Pulmonary artery endothelial cell (primary cell): ENCODE results near the gene SASH1. TPM values are rescaled to one million over a fixed set of nuclear protein-coding genes. Genes with fewer than 3 reads are reported as not detected.
"Not testable (repeated sequence)": the region's sequence is repeated elsewhere in the genome, so short reads cannot be mapped to it uniquely, and the experiment has no call there.

ENCODE experiments used
- DNase-seq: peaks from one replicate; pipeline ENCODE4 v3.0.0-alpha.2; 2011; ENCODE audit warnings: low read depth, low spot score
- total RNA-seq: library from RNA; depleted of rRNA; stranded (reverse); fragments of >200 nt; gene quantifications from 2 replicates; pipeline ENCODE4 v1.2.3, GENCODE V29; 2014

SASH1 gene
- total RNA-seq, 1 donor from 2014 or later = 102 TPM

DNA sequence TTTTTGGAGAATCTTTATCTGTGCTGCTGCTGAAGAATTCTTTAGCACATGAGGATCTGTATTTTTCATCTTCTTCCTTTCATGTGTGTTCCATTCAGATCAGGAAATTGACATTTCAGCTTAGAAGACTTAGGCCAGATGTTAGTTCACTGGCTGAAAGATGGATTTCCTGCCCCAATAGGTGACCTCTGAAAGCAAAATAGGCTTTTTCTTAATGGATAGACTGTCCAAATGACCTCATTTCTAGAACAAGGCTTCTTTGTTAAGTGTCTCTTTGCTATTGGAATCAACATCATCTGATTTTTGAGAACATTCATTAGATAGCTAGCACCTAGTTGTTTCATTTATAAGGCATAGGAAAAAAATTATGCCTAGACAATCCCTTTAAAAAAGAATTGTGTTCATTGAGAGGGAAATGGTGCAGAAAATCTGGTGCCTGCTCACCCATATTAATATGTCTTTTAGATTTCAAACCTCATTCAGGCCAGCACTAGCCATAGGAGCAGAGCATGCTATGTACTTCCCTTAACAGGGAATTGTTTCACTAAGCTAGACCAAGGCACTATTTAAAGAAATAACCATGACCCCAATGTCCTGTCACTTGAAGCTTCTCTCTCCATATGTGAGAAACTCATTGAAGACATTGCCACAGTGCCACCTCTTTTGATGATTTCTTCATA, 13.6 kb upstream of the SASH1 start:
- DNase-seq = no peak

DNA sequence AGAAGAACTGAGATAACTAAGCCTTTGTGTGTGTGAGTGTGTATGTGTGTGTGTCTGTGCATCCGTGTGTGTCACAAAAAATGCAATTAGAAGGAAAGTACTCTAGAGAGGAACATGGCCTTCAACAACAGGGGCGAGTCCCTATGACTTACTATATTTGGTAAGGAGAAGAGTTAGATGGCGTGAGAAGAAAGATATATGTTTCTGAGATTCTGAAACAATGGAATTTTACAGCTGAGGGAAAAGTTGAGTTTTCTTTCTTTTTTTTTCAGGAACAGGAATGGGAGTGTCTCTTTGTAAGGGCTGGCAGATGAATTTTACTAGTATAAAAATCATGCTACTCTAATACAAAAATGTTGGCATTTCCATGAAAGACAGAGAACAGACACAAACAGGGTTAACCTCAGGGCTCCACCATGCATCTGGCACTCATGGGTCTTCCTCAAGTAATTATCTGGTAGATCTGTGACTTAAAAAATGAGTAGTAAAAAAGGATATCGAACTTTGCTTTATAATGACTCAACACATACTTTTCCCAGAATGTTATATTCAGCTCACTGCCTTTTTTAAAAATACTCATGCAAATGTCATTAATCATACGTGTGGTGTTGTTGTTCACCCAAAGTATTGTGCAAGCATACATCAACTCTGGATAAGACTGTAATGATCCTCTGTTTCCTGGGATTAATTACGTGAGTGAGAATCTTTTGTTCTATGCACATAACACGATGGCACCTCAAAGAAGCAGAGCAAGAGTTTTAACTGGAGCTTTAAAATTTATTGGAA, 12.8 kb upstream of the SASH1 start:
- DNase-seq = no peak

DNA sequence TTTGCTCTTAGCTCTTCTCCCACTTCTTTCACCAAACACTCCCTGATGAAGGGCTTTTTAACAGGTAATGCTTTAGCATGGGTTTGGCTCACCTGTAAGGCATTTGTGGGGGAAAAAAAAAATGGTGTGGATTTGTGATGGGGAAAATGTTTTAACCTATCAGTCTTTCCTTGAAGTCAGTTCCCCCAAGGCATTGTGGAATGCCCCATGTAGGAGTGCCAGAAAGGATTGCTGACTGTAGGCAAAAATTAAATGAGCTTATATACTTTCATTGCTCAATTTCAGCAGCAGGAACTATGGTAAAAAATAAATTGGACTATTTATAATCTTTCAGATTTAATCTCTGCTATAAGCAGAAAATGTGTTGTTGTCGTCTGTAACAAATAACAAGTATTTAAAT, 10.6 kb upstream of the SASH1 start:
- DNase-seq = no peak

DNA sequence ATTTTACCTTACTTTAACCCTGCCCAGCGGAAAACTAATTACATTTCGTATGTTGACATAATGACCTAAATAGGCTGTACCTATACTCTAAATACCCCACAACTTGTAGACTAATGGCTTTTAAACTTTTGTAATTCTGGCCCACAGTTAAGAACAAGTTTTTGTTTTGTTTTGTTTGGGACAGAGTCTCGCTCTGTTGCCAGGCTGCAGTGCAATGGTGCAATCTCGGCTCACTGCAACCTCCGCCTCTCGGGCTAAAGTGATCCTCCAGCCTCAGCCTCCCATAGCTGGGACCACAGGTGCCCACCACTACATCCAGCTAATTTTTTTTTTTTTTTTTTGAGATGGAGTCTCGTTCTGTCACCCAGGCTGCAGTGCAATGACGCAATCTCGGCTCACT, 5.7 kb upstream of the SASH1 start:
- no peak for DNase-seq

DNA sequence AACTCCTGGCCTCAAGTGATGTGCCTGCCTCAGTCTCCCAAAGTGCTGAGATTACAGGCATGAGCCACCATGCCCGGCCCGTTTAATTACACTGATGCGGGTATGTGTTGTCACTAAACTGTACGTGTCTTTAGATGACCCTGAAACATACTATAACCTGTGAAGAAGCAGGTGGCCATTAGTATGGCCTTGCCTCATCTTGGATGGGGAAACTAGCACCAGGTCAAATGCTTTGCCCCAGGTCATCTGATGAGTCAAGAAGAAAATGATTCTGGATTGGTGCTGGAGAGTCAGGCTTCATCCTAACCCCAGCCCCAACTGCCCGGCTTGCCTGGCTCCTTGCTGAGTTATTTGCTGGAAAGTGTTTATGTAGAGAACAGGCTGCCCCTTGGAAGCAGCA, 2.9 kb upstream of the SASH1 start:
- no peak for DNase-seq

DNA sequence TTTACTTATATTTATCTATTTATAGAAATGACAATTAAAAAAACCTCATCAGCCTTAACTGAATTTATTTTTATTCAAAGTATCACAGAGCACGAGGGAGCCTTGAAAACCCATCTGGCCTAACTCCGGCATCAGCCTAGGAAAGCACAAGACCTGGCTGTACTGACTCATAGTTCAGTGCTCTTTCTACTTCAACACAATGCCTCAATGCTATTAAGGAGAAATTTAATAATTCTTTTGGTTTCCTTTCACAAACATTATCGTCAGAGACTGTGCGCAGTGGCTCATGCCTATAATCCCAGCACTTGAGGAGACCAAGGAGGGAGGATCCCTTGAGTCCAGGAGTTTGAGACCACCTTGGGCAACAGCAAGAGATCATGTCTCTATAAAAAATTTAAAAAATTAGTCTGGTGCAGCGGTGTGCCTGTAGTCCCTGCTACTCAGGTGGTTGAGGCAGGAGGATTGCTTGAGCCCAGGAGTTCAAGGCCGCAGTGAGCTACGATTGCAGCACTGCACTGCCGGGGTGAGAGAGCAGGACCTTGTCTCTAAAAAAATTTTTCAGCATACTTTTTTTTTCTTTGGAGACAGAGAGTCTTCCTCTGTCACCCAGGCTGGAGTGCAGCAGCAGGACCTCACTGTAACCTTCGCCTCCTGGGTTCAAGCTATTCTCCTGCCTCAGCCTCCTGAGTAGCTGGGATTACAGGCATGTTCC, 1.9 kb upstream of the SASH1 start:
- DNase-seq = no peak

DNA sequence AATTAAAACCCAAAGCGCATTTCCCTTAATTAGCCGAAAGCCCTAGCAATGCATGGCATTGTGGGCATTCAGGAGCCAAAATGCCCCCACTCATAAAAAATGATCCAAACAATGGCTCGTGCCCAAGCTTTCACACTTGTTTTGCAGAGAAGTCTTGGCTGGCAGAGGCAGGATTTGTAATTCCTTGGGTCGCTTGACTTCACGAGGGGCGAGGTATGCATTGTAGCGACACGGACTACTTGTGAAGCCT, 613 bp upstream of the SASH1 start:
- no peak for DNase-seq

DNA sequence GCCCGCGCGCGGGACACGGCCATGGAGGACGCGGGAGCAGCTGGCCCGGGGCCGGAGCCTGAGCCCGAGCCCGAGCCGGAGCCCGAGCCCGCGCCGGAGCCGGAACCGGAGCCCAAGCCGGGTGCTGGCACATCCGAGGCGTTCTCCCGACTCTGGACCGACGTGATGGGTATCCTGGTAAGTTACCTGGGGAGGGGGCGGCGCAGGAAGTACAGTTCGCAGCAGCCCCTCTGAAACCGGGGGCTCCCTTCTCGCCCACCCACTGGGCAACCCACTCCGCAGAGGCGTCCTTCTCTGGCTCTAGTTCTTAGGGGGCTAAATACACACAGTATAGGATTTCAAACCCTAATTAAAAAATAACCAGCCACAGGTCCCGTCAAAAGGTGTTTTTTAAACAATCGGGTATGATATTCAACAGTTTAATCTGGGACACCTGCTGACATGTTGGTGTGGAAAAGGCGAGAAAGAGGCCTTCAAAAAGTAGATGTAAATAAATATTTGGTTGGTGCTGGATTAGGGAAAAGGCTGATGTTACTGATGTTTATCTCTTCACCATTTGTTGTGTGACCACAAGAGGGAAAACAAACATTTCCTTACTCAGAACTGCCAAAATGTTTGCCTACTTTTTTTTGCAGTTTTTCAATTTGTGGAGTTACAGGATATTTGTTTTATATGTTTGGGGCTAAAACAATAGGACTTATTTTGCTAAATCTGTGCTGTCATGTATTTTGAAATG, 577 bp downstream of the SASH1 start:
- no peak for DNase-seq

DNA sequence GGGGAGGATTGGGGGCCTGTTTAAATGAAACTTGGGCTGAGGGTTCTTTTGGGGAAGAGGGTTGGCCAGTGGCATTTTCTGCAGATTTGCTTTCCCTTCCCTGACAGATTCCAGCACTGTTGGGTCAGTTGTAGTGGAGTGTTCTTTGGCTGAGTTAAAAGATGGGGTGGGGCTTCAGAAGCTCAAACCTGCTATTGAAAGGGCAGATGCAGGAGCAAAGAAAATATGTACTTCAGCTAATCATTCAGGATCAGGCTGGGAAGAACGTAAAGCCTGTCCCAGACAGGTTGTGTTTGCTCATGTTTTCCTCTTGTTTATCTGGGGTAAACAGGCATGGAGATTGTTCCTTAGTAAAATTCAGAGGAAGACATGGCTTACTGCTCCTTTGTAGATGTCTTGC, 2.5 kb downstream of the SASH1 start:
- no peak for DNase-seq

DNA sequence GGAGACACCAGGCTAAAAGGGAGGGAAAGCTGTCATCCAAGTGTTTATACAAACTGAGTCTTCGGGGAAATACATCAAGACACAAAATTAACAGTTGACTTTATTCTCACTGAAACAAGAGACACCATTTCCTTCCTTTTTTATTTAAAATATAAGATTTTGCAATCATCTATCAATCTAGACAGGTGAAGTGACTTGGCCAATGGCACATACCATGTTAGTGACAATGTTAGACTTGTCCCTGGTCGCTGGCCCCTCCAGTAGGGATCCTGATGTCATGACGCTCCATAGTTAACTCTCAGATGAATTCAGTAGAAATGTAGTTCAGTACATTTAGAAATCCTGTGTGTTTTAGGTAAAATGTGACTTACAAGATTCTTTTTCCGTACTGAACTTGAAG, 2.9 kb downstream of the SASH1 start:
- no peak for DNase-seq

DNA sequence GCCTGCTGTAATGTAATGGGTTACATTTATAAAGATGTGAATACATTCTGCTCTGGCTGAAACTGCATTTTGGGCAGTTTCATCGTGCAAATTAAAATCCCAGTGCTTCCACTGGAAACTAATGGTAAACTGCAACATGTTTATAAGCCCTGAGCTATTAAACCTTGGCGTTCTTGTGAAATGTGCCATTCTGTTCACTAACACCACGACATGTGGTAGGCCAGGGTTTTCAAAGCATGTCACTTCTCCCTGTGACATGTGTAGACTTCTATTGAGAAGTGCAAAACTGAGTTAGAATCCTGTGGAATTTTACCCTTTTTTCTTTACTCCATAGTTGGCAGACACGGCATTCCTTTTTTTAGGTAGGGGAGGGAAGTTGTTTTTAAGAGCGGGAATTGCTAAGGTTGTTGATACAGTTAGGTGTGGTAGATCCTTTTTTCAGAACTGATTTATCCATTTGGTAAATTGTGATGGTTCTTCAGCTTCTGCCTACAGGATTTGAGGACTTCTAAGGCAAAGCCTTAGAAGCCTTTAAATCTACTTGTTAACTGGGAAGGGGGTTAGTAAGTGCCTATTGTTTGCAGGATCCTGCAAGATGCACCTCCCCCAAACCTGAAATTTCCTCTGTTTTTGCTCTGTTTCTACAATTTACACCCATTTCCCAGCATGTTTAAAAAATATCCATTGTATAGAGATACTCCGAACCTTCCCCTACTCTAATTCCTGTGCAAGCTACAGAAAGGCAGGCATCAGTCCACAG, 4.2 kb downstream of the SASH1 start:
- DNase-seq = no peak

DNA sequence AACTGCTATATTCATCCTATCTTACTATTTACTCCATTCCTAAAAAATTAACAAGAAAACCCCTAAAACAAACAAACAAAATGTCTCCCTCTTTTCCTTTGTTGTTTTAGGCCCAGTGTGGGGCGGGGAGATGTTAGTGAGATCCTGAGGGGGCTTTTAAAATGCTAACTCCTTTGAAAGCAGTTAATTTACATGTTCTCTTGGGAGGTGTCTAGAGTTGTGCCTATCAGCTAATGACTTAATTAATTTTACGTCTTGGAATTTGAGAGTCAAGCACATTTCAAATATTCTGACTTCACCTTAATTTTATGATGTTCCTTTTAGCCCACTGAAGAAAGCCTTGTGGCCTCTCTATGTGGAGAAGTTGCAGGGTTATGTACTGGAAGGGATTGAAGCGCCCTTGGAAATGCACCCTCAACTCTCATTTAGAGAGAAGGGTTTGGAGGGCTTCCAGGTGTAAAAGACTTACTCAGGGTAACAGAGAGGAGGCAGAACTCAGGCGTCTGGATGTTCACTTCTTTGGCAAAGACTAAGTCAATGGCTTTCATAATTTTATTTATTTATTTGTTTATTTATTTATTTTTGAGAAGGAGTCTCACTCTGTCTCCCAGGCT, 4.9 kb downstream of the SASH1 start:
- no peak for DNase-seq

DNA sequence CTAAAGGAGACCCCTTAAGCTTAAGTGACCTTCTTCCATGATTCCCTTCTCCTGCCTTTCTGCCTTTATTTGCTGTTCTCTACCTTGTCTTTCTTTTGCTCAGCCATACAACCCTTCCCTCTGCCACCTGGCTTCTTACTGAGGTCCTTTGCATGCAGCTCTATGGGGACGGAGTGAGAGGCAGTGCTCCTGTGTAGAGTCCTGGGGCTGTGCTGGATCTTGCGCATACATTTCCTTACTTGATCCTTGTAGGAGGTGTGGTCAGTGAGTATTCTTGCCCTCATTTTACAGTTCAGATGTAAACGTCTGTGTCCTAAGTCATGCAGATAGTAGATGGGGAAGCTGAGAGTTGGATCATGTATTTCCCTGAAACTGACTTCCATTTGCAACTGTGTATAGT, 5.7 kb downstream of the SASH1 start:
- DNase-seq = no peak

DNA sequence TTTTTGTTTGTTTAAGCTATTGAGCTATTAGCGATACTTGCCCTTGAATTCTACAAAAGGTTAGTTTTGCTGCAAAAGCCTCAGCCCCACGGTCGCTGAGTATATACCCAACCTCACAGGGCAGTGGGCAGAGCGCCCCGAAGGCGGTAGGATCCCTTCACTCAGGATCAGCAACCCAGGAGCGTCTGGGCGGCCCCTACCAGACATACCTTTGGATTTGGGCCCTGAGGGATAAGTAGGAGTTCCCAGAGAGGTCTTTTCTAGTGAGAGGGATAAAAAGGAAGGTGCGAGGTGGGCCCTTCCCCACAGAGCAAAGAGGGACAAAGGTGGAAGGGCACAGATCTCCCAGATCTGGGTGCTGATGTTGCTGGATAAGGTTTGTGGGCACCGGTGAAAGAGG, 6.1 kb downstream of the SASH1 start:
- DNase-seq = no peak

DNA sequence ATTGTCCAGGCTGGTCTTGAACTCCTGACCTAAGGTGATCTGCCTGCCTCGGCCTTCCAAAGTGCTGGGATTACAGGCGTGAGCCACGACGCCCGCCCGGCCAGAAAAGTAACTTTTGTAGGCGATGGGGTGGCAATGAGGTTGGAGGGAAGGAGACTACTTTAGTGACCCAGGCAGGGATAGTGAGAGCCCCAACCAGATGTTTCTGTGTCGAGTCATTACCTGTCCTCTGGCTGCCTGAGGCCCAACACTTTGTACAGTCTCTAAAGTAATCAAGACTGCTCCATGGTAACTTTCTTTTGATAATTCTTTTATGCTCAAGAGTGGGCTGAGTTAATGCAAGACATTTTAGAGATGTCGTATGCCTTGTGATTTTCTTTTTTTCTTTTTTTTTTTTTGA, 6.8 kb downstream of the SASH1 start:
- no peak for DNase-seq

DNA sequence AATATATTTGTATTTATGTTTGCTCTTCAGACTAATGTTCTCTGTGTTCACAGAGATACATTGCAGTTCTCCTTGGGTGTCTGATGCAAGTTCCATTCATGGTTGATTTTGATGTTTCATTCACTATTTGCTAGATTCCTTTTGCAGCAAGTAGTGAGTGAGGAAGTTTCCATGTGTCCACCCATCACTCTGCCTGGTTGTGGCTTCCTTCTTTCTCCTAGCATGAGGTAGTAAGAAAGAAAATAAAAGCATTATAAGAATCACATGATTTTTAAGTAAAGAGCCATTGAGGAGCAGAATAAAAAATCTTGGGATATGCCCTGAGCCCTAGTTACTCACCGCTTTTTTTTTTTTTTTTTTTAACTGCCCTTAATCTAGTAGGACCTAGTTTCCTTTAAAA, 8.7 kb downstream of the SASH1 start:
- DNase-seq = no peak

DNA sequence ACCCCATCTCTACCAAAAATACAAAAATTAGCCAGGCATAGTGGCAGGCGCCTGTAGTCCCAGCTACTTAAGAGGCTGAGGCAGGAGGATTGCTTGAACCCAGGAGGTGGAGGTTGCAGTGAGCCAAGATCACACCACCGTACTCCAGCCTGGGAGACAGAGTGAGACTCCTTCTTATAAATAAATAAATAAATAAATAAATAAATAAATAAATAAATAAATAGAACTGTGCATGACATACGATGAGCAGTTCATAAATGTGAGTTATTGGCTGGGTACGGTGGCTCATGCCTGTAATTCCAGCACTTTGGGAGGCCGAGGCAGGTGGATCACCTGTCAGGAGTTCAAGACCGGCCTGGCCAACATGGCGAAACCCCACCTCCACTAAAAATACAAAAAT, 9.8 kb downstream of the SASH1 start:
- not testable (repeated sequence) for DNase-seq

DNA sequence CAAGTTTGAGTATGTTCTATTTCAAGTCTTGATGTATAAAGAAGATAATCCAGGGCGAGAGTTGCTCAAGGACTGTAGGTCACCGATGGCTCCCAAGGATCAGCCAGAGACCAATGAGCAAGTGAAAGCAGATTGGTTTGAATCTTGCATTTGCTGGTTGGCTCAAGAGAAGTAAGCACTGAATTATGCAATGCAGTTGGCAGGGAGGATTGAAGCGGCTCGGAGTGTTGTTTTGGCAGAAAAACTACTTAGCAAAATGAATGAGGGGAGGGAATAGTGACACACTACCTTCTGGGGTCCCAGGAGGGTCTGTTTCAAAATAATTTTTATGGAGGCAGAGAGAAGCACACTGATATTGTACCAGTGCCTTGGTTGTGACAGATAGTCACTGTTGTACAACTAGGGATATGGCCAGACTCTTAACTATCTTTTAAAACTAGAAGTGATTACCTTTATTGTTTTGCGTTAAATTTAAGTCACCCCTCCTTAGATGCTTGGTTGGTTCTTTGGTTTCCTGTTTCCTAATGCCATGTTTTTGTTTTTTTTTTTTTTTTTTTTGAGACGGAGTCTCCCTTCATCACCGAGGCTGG, 15.7 kb downstream of the SASH1 start:
- no peak for DNase-seq

DNA sequence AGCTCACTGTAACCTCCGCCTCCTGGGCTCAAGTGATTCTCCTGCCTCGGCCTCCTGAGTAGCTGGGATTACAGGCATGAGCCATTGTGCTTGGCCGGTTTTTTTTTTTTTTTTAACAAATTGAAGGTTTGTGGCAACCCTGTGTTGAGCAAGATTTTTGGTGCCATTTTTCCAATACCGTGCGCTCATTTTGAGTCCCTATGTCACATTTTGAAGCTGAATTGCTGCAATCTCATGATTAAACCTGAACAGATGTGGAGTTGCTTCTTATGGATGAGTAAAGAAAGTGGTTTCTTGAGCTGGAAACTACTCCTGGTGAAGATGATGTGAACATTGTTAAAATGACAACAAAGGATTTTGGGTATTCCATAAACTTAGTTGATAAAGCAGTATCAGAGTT, 16.6 kb downstream of the SASH1 start:
- DNase-seq = no peak

DNA sequence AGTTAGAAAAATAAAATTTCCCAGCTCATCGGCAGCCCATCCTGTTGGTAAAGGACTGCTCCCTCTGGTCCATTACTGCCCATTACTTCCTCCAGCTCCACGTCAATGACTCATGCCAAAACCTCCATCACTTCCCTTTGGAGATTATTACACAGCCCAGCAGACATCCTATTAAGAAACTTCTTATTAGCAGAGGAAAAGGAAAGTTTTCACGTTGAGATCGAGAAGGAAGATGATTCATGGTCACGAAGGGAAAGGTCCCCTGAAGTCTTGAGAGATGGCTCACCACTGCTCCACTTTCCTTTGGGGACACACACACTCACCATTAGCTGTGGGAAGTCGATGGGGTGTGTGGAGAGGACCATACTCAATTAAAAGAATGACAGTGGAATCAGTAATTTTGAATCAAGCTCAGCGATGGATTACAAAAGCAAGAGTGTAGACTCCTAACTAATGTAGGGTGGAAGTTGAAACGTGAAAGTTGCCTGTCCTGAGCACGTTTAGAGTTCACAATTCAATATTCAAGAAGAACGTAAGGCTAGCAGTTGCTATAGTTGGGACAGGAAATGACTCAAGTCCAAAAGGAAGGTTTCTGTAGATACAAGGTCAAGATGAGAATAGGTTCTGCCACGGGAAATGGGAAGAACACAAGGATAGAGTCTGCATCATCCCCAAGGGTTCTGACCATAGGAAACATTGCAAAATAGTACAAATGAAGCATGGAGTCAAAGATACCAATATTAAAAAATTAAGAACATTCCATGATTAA, 21.6 kb downstream of the SASH1 start:
- peak; percentile 92 for DNase-seq
